HG02970 (cell line): Measurements from ENCODE around the gene USP17L12.
"Not testable (repeated sequence)": the region's sequence is repeated elsewhere in the genome, so short reads cannot be mapped to it uniquely, and the experiment has no call there.

Source experiments
- ATAC-seq: cut with Tn5 transposase; IDR thresholded peaks from one replicate; pipeline ENCODE4 v1.9.1; 2021; ENCODE audit warnings: mild to moderate bottlenecking, moderate library complexity, moderate number of reproducible peaks; ENCODE audit not compliant: unreplicated experiment, low FRiP score

Gene USP17L12, protein sequence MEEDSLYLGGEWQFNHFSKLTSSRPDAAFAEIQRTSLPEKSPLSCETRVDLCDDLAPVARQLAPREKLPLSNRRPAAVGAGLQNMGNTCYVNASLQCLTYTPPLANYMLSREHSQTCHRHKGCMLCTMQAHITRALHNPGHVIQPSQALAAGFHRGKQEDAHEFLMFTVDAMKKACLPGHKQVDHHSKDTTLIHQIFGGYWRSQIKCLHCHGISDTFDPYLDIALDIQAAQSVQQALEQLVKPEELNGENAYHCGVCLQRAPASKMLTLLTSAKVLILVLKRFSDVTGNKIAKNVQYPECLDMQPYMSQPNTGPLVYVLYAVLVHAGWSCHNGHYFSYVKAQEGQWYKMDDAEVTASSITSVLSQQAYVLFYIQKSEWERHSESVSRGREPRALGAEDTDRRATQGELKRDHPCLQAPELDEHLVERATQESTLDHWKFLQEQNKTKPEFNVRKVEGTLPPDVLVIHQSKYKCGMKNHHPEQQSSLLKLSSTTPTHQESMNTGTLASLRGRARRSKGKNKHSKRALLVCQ

GRCh38 chr4:9219852-9220251, at the start of gene USP17L12:
TSS of gene USP17L12 (plus strand) at chr4:9220152. CDS start at chr4:9220152, 0 bp downstream.
- not testable (repeated sequence) for ATAC-seq

GRCh38 chr4:9210357-9210756, 9.6 kb upstream of the USP17L12 start, which contains the start of gene USP17L10:
TSS of gene USP17L10 (plus strand) at chr4:9210657. CDS start at chr4:9210657, 0 bp downstream.
- ATAC-seq, result not testable (repeated sequence)

DNA sequence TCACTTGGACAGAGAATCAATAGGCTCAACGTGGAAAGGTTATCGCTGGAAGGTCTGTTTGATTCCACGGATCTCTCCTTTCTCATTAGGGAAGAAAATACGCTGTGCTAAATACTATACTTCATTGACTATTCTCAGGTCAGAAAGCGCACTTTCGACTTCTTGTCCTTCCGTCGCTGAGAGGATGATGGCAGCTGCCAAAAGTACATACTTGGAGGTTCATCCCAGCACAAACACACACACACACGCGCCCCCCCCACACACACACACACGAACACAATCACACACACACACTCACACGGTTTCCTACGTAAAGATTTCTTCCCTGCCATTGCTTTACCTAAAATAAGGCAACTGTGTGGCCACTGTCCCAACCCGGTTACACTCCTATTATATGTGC, 5.3 kb upstream of the USP17L12 start:
- not testable (repeated sequence) for ATAC-seq

DNA sequence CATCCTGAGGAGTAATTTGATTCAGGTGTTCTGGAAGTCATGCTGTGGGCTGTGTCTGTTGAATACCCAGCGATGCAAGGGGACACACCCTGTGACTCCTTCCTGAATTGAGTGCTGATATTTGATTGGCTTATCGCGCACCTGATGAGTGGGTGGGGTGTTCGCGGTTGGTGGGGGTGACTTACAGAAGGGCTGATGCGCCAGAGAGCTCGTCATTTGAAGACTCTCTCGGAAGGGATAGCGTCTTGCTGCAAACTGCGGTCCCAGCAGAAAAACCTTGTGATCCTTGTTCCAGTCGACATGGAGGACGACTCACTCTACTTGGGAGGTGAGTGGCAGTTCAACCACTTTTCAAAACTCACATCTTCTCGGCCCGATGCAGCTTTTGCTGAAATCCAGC, 4.8 kb upstream of the USP17L12 start, which contains the start of gene USP17L11:
TSS of gene USP17L11 (plus strand) at position 301 of the 400 bp plus-strand sequence. CDS start at position 301, 0 bp downstream.
- ATAC-seq, result not testable (repeated sequence)

- ATAC-seq, result not testable (repeated sequence)
These were observed 4.6 kb downstream of the USP17L12 start, which contains the start of gene USP17L13 for GRCh38 chr4:9224596-9224995. TSS of gene USP17L13 (plus strand) at chr4:9224896. CDS start at chr4:9224896, 0 bp downstream.

DNA sequence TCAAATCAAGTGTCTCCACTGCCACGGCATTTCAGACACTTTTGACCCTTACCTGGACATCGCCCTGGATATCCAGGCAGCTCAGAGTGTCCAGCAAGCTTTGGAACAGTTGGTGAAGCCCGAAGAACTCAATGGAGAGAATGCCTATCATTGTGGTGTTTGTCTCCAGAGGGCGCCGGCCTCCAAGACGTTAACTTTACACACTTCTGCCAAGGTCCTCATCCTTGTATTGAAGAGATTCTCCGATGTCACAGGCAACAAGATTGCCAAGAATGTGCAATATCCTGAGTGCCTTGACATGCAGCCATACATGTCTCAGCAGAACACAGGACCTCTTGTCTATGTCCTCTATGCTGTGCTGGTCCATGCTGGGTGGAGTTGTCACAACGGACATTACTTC, 10.3 kb downstream of the USP17L12 start:
- not testable (repeated sequence) for ATAC-seq

GRCh38 chr4:9234085-9234484, 14.1 kb downstream of the USP17L12 start, which contains the start of gene USP17L15:
TSS of gene USP17L15 (plus strand) at chr4:9234385. CDS start at chr4:9234385, 0 bp downstream.
- not testable (repeated sequence) for ATAC-seq

DNA sequence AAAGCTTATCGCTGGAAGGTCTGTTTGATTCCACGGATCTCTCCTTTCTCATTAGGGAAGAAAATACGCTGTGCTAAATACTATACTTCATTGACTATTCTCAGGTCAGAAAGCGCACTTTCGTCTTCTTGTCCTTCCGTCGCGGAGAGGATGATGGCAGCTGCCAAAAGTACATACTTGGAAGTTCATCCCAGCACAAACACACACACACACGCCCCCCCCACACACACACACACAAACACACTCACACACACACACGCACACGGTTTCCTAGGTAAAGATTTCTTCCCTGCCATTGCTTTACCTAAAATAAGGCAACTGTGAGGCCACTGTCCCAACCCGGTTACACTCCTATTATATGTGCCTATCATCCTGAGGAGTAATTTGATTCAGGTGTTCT, 18.5 kb downstream of the USP17L12 start:
- not testable (repeated sequence) for ATAC-seq

- ATAC-seq, result not testable (repeated sequence)
These were observed 23.6 kb downstream of the USP17L12 start, which contains the start of gene USP17L17 for GRCh38 chr4:9243579-9243978. TSS of gene USP17L17 (plus strand) at chr4:9243879. CDS start at chr4:9243879, 0 bp downstream.

- not testable (repeated sequence) for ATAC-seq
These were observed 28.2 kb downstream of the USP17L12 start, which contains the start of gene USP17L18 for GRCh38 chr4:9247953-9248680. TSS of gene USP17L18 (plus strand) at chr4:9248630. CDS start at chr4:9248630, 0 bp downstream.

DNA sequence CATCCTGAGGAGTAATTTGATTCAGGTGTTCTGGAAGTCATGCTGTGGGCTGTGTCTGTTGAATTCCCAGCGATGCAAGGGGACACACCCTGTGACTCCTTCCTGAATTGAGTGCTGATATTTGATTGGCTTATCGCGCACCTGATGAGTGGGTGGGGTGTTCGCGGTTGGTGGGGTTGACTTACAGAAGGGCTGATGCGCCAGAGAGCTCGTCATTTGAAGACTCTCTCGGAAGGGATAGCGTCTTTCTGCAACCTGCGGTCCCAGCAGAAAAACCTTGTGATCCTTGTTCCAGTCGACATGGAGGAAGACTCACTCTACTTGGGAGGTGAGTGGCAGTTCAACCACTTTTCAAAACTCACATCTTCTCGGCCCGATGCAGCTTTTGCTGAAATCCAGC, 33.1 kb downstream of the USP17L12 start, which contains the start of gene USP17L19:
TSS of gene USP17L19 (plus strand) at position 301 of the 400 bp plus-strand sequence. CDS start at position 301, 0 bp downstream.
- ATAC-seq, result not testable (repeated sequence)

DNA sequence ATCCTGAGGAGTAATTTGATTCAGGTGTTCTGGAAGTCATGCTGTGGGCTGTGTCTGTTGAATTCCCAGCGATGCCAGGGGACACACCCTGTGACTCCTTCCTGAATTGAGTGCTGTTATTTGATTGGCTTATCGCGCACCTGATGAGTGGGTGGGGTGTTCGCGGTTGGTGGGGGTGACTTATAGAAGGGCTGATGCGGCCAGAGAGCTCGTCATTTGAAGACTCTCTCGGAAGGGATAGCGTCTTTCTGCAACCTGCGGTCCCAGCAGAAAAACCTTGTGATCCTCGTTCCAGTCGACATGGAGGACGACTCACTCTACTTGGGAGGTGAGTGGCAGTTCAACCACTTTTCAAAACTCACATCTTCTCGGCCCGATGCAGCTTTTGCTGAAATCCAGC, 37.9 kb downstream of the USP17L12 start, which contains the start of gene USP17L20:
TSS of gene USP17L20 (plus strand) at position 301 of the 400 bp plus-strand sequence. CDS start at position 301, 0 bp downstream.
- not testable (repeated sequence) for ATAC-seq

- ATAC-seq, result not testable (repeated sequence)
These were observed 42.6 kb downstream of the USP17L12 start, which contains the start of gene USP17L21 for GRCh38 chr4:9262572-9262971. TSS of gene USP17L21 (plus strand) at chr4:9262872. CDS start at chr4:9262872, 0 bp downstream.

- ATAC-seq, result not testable (repeated sequence)
These were observed 47.4 kb downstream of the USP17L12 start, which contains the start of gene USP17L22 for GRCh38 chr4:9267319-9267718. TSS of gene USP17L22 (plus strand) at chr4:9267619. CDS start at chr4:9267619, 0 bp downstream.
